Measurements from ENCODE around the gene BTBD9.

GRCh38 chr6:38518511-38519304 lies 121.0 kb downstream of the BTBD9 start:
- TF ChIP-seq, protein P1, sequence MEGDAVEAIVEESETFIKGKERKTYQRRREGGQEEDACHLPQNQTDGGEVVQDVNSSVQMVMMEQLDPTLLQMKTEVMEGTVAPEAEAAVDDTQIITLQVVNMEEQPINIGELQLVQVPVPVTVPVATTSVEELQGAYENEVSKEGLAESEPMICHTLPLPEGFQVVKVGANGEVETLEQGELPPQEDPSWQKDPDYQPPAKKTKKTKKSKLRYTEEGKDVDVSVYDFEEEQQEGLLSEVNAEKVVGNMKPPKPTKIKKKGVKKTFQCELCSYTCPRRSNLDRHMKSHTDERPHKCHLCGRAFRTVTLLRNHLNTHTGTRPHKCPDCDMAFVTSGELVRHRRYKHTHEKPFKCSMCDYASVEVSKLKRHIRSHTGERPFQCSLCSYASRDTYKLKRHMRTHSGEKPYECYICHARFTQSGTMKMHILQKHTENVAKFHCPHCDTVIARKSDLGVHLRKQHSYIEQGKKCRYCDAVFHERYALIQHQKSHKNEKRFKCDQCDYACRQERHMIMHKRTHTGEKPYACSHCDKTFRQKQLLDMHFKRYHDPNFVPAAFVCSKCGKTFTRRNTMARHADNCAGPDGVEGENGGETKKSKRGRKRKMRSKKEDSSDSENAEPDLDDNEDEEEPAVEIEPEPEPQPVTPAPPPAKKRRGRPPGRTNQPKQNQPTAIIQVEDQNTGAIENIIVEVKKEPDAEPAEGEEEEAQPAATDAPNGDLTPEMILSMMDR (IDR thresholded peaks at IDR 0.05 in 8 of 11, conservative IDR thresholded peaks at IDR 0.05 in 3 of 11): no peak
- TF ChIP-seq POLR2A (IDR thresholded peaks at IDR 0.05): no peak
